HG03159 (cell line): Measurements from ENCODE around the gene NEK11.
"Not testable (repeated sequence)": the region's sequence is repeated elsewhere in the genome, so short reads cannot be mapped to it uniquely, and the experiment has no call there.

Source experiments
- ATAC-seq: cut with Tn5 transposase; IDR thresholded peaks from one replicate; pipeline ENCODE4 v1.9.1; 2021; ENCODE audit warnings: mild to moderate bottlenecking, moderate library complexity; ENCODE audit not compliant: unreplicated experiment

NEK11 gene

GRCh38 chr3:131353016-131353877 is 326.6 kb downstream of the NEK11 start:
- ATAC-seq: peak; percentile 52

- ATAC-seq: no peak
These were observed 327.3 kb downstream of the NEK11 start for GRCh38 chr3:131353986-131354385.

GRCh38 chr3:131356006-131356595 is 329.4 kb downstream of the NEK11 start:
- no peak for ATAC-seq

GRCh38 chr3:131357275-131357674 is 330.6 kb downstream of the NEK11 start:
- ATAC-seq: no peak

- ATAC-seq: no peak
These were observed 333.6 kb downstream of the NEK11 start for GRCh38 chr3:131360191-131360755.

- ATAC-seq: not testable (repeated sequence)
These were observed 334.4 kb downstream of the NEK11 start for GRCh38 chr3:131361066-131361463.

- peak; percentile 97 for ATAC-seq
These were observed 335.1 kb downstream of the NEK11 start for GRCh38 chr3:131361464-131362421.

GRCh38 chr3:131363275-131363674 is 336.6 kb downstream of the NEK11 start:
- no peak for ATAC-seq

- no peak for ATAC-seq
These were observed 344.4 kb downstream of the NEK11 start for GRCh38 chr3:131370935-131371687.

- no peak for ATAC-seq
These were observed 345.0 kb downstream of the NEK11 start for GRCh38 chr3:131371688-131372066.

- no peak for ATAC-seq
These were observed 348.1 kb downstream of the NEK11 start for GRCh38 chr3:131374741-131375140.

- ATAC-seq: not testable (repeated sequence)
These were observed 354.3 kb downstream of the NEK11 start for GRCh38 chr3:131380821-131381444.

GRCh38 chr3:131381445-131382291 is 355.0 kb downstream of the NEK11 start, which contains the start of gene NUDT16:
TSS of gene NUDT16 (plus strand) at chr3:131381774. CDS start at chr3:131381805, 31 bp downstream.
- peak; percentile 99 for ATAC-seq

- no peak for ATAC-seq
These were observed 359.9 kb downstream of the NEK11 start for GRCh38 chr3:131386429-131387165.

GRCh38 chr3:131387796-131388489 is 361.3 kb downstream of the NEK11 start:
- no peak for ATAC-seq

- no peak for ATAC-seq
These were observed 361.8 kb downstream of the NEK11 start for GRCh38 chr3:131388490-131388799.

GRCh38 chr3:131390331-131390730 is 363.7 kb downstream of the NEK11 start:
- ATAC-seq: no peak

- no peak for ATAC-seq
These were observed 366.4 kb downstream of the NEK11 start for GRCh38 chr3:131393051-131393450.
